DND-41 (cell line): Measurements from ENCODE around the gene UBD.

Source experiments
- EZH2 ChIP-seq: IDR thresholded peaks from 3 replicates; pipeline ENCODE4 v1.6.1; 2012; ENCODE audit warnings: borderline replicate concordance, low read depth, mild to moderate bottlenecking, moderate library complexity, low read length, inconsistent platforms; ENCODE audit not compliant: severe bottlenecking
- TF ChIP-seq, protein P1 (sequence below): IDR thresholded peaks from 2 replicates; pipeline ENCODE4 v1.5.1; 2012; ENCODE audit warnings: borderline replicate concordance, low read length, moderate library complexity, mild to moderate bottlenecking; ENCODE audit not compliant: poor library complexity, severe bottlenecking; ENCODE audit errors: extremely low read depth

DNA sequence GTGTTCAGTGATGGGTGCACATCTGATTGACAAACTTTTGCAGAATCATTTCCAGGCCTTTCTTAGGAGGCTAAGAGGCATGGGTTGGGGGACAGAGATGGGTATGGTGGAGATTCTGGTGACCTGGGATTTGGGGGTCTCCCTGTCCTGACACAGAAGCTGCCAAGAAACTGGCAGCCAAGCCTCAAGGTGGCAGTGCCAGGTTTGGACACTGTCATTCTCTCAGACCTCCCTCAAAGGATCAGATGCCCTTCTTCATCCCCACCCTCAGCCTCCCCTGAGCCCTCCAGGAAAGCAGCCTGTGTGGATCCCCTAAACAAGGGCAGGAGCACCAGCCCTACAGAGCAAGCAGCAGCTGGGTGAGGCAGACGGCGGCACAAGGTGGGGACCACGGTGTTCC, 53.7 kb downstream of the UBD start:
- TF ChIP-seq, protein P1, sequence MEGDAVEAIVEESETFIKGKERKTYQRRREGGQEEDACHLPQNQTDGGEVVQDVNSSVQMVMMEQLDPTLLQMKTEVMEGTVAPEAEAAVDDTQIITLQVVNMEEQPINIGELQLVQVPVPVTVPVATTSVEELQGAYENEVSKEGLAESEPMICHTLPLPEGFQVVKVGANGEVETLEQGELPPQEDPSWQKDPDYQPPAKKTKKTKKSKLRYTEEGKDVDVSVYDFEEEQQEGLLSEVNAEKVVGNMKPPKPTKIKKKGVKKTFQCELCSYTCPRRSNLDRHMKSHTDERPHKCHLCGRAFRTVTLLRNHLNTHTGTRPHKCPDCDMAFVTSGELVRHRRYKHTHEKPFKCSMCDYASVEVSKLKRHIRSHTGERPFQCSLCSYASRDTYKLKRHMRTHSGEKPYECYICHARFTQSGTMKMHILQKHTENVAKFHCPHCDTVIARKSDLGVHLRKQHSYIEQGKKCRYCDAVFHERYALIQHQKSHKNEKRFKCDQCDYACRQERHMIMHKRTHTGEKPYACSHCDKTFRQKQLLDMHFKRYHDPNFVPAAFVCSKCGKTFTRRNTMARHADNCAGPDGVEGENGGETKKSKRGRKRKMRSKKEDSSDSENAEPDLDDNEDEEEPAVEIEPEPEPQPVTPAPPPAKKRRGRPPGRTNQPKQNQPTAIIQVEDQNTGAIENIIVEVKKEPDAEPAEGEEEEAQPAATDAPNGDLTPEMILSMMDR, result no peak
- no peak for TF ChIP-seq EZH2
